T-helper 2 cell treated with Interferon-gamma antibody and Interleukin-4, amounts not matched to agents 5 μg/mL and 100 μg/mL, for 36 hours (primary cell): ENCODE measurements around the gene EYA4.

Experiments
- DNase-seq: peaks from one replicate; pipeline ENCODE4 v3.0.0; 2021; ENCODE audit warnings: low spot score
- H3K27ac Mint-ChIP-seq: one replicate; pipeline ENCODE4 v1.8.0; 2021; ENCODE audit warnings: mild to moderate bottlenecking, mixed read lengths
- H3K27me3 Mint-ChIP-seq: one replicate; pipeline ENCODE4 v1.8.0; 2021; ENCODE audit warnings: low read depth, mixed read lengths
- H3K36me3 Mint-ChIP-seq: one replicate; pipeline ENCODE4 v1.8.0; 2021; ENCODE audit warnings: low read depth, mixed read lengths
- H3K4me1 Mint-ChIP-seq: one replicate; pipeline ENCODE4 v1.8.0; 2021; ENCODE audit warnings: low read depth, mixed read lengths
- H3K4me3 Mint-ChIP-seq: one replicate; pipeline ENCODE4 v1.8.0; 2022; ENCODE audit warnings: mild to moderate bottlenecking, moderate library complexity, mixed read lengths
- H3K9me3 Mint-ChIP-seq: one replicate; pipeline ENCODE4 v1.8.0; 2021; ENCODE audit warnings: mixed read lengths

Gene EYA4

GRCh38 chr6:133251688-133252087 lies 10.5 kb downstream of the EYA4 start:
- no peak overlapping the region for H3K4me3 Mint-ChIP-seq
- H3K27ac Mint-ChIP-seq = no peak overlapping the region
- no peaks in the 10 kb centered on the region for H3K36me3 Mint-ChIP-seq
- H3K27me3 Mint-ChIP-seq = peaks cover 8% of the 10 kb centered on the region
- H3K4me1 Mint-ChIP-seq = no peaks in the 10 kb centered on the region
- H3K9me3 Mint-ChIP-seq = no peaks in the 10 kb centered on the region
- DNase-seq = no peak

GRCh38 chr6:133254552-133255228 lies 13.5 kb downstream of the EYA4 start:
- Mint-ChIP-seq H3K9me3 (no peaks in the 10 kb centered on the region), H3K27ac (no peak overlapping the region), H3K36me3 (no peaks in the 10 kb centered on the region), H3K4me3 (no peak overlapping the region), H3K27me3 (no peaks in the 10 kb centered on the region), H3K4me1 (no peaks in the 10 kb centered on the region)
- DNase-seq = no peak

GRCh38 chr6:133257545-133258105 lies 16.5 kb downstream of the EYA4 start:
- H3K27me3 Mint-ChIP-seq = peaks cover 3% of the 10 kb centered on the region
- no peak overlapping the region for H3K4me3 Mint-ChIP-seq
- H3K4me1 Mint-ChIP-seq = no peaks in the 10 kb centered on the region
- H3K36me3 Mint-ChIP-seq = no peaks in the 10 kb centered on the region
- H3K27ac Mint-ChIP-seq = no peak overlapping the region
- H3K9me3 Mint-ChIP-seq = no peaks in the 10 kb centered on the region
- DNase-seq = no peak

- H3K9me3 Mint-ChIP-seq = no peaks in the 10 kb centered on the region
- no peak overlapping the region for H3K4me3 Mint-ChIP-seq
- H3K27ac Mint-ChIP-seq = no peak overlapping the region
- H3K36me3 Mint-ChIP-seq = no peaks in the 10 kb centered on the region
- no peak for DNase-seq
- peaks cover 3% of the 10 kb centered on the region for H3K27me3 Mint-ChIP-seq
- no peaks in the 10 kb centered on the region for H3K4me1 Mint-ChIP-seq
Observed at GRCh38 chr6:133259561-133259960, 18.4 kb downstream of the EYA4 start.

GRCh38 chr6:133262804-133263203 lies 21.6 kb downstream of the EYA4 start:
- peaks cover 3% of the 10 kb centered on the region for H3K27me3 Mint-ChIP-seq
- H3K36me3 Mint-ChIP-seq = no peaks in the 10 kb centered on the region
- no peak for DNase-seq
- H3K27ac Mint-ChIP-seq = no peak overlapping the region
- no peaks in the 10 kb centered on the region for H3K4me1 Mint-ChIP-seq
- no peak overlapping the region for H3K4me3 Mint-ChIP-seq
- H3K9me3 Mint-ChIP-seq = no peaks in the 10 kb centered on the region

- no peaks in the 10 kb centered on the region for H3K36me3 Mint-ChIP-seq
Observed at GRCh38 chr6:133265066-133265465, 23.9 kb downstream of the EYA4 start.

GRCh38 chr6:133266186-133266585 lies 25.0 kb downstream of the EYA4 start:
- Mint-ChIP-seq H3K27ac (no peak overlapping the region), H3K9me3 (no peaks in the 10 kb centered on the region), H3K27me3 (peaks cover 2% of the 10 kb centered on the region), H3K36me3 (no peaks in the 10 kb centered on the region), H3K4me3 (no peak overlapping the region), H3K4me1 (no peaks in the 10 kb centered on the region)
- no peak for DNase-seq

More at GRCh38 chr6:133265066-133265465, 23.9 kb downstream of the EYA4 start:
- DNase-seq = no peak
- Mint-ChIP-seq H3K4me3 (no peak overlapping the region), H3K27ac (no peak overlapping the region), H3K4me1 (no peaks in the 10 kb centered on the region), H3K9me3 (no peaks in the 10 kb centered on the region), H3K27me3 (peaks cover 3% of the 10 kb centered on the region)

GRCh38 chr6:133268621-133269020 lies 27.5 kb downstream of the EYA4 start:
- Mint-ChIP-seq H3K27me3 (no peaks in the 10 kb centered on the region), H3K4me3 (no peak overlapping the region), H3K9me3 (no peaks in the 10 kb centered on the region), H3K27ac (no peak overlapping the region), H3K36me3 (no peaks in the 10 kb centered on the region), H3K4me1 (no peaks in the 10 kb centered on the region)
- DNase-seq = no peak

GRCh38 chr6:133274813-133275212 lies 33.7 kb downstream of the EYA4 start:
- no peaks in the 10 kb centered on the region for H3K27me3 Mint-ChIP-seq
- no peak overlapping the region for H3K4me3 Mint-ChIP-seq
- no peaks in the 10 kb centered on the region for H3K9me3 Mint-ChIP-seq
- no peaks in the 10 kb centered on the region for H3K36me3 Mint-ChIP-seq
- no peak for DNase-seq
- no peaks in the 10 kb centered on the region for H3K4me1 Mint-ChIP-seq
- no peak overlapping the region for H3K27ac Mint-ChIP-seq

- H3K4me1 Mint-ChIP-seq = no peaks in the 10 kb centered on the region
- H3K27ac Mint-ChIP-seq = no peak overlapping the region
- DNase-seq = no peak
- H3K9me3 Mint-ChIP-seq = no peaks in the 10 kb centered on the region
- H3K27me3 Mint-ChIP-seq = no peaks in the 10 kb centered on the region
- no peak overlapping the region for H3K4me3 Mint-ChIP-seq
- no peaks in the 10 kb centered on the region for H3K36me3 Mint-ChIP-seq
Observed at GRCh38 chr6:133275213-133275612, 34.1 kb downstream of the EYA4 start.

GRCh38 chr6:133277228-133277899 lies 36.2 kb downstream of the EYA4 start:
- Mint-ChIP-seq H3K27me3 (no peaks in the 10 kb centered on the region), H3K27ac (no peak overlapping the region), H3K36me3 (no peaks in the 10 kb centered on the region), H3K9me3 (no peaks in the 10 kb centered on the region), H3K4me3 (no peak overlapping the region), H3K4me1 (no peaks in the 10 kb centered on the region)
- no peak for DNase-seq

- no peak overlapping the region for H3K27ac Mint-ChIP-seq
- DNase-seq = no peak
- H3K4me3 Mint-ChIP-seq = no peak overlapping the region
- no peaks in the 10 kb centered on the region for H3K4me1 Mint-ChIP-seq
- no peaks in the 10 kb centered on the region for H3K36me3 Mint-ChIP-seq
- H3K9me3 Mint-ChIP-seq = no peaks in the 10 kb centered on the region
- H3K27me3 Mint-ChIP-seq = no peaks in the 10 kb centered on the region
Observed at GRCh38 chr6:133277900-133278545, 36.9 kb downstream of the EYA4 start.

- no peak overlapping the region for H3K4me3 Mint-ChIP-seq
- no peaks in the 10 kb centered on the region for H3K9me3 Mint-ChIP-seq
- H3K36me3 Mint-ChIP-seq = no peaks in the 10 kb centered on the region
- no peak for DNase-seq
- no peak overlapping the region for H3K27ac Mint-ChIP-seq
- H3K4me1 Mint-ChIP-seq = no peaks in the 10 kb centered on the region
- no peaks in the 10 kb centered on the region for H3K27me3 Mint-ChIP-seq
Observed at GRCh38 chr6:133286765-133287164, 45.6 kb downstream of the EYA4 start.

- H3K9me3 Mint-ChIP-seq = no peaks in the 10 kb centered on the region
- H3K27ac Mint-ChIP-seq = no peak overlapping the region
- H3K4me1 Mint-ChIP-seq = no peaks in the 10 kb centered on the region
- no peaks in the 10 kb centered on the region for H3K27me3 Mint-ChIP-seq
- H3K36me3 Mint-ChIP-seq = no peaks in the 10 kb centered on the region
- no peak overlapping the region for H3K4me3 Mint-ChIP-seq
- DNase-seq = no peak
Observed at GRCh38 chr6:133288662-133289061, 47.5 kb downstream of the EYA4 start.
